ENCODE data around the gene VSIG10L. TPM values are rescaled to one million over a fixed set of nuclear protein-coding genes. Genes with fewer than 3 reads are reported as not detected.

Gene VSIG10L
- total and polyA plus RNA-seq, 12 donors, result 0.33 to 1.6 (median 0.51) TPM

DNA sequence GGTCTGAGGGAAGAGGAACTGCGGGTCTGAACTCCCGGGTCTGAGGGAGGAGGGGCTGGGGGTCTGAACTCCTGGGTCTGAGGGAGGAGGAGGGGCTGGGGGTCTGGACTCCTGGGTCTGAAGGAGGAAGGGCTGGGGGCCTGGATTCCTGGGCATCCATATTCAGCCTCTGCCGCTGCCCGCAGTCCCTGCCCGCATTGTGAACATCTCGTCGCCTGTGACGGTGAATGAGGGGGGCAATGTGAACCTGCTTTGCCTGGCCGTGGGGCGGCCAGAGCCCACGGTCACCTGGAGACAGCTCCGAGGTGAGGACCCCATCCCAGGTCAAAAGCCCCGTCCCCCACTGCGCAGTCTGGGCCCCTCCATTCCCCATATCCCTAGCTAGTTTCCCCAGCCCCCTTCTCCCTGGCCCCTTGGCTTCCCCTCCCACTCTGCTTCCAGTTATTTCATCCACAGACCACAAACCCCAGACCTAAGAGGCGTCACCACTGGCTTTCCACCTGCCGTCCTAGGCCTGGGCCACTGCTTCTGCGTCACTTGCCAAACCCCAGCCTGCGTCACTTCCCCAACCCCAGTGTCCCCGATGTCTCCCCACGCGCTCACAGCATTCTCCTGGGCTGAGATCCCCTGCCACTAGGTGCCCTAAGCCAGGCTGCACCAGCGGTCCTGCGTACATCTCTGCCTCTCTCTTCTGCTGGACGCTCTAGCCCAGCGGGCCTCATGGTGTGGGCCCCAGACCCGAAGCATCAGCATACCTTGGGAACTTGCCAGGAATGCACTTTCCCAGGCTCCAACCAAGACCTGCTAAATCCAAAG, 16.6 kb downstream of the VSIG10L start:
- Histone ChIP-seq H3K27ac (no peak overlapping the region), H3K36me3 (no peaks in the 10 kb centered on the region), H3K4me1 (peaks cover 3 to 14% (median 11%) of the 10 kb centered on the region in 9 donors), H3K27me3 (peaks cover 7 to 75% (median 63%) of the 10 kb centered on the region in 7 donors), H3K4me3 (no peak overlapping the region), H3K9me3 (no peaks in the 10 kb centered on the region)
- intact Hi-C loops (cut with DNase I), result no loop called here
- 75 to 79% methylated on average over 26 of the region's 26 CpGs for WGBS, 2 donors
- ATAC-seq, result no peak
- DNase-seq, result no peak
- TF ChIP-seq, protein P1, sequence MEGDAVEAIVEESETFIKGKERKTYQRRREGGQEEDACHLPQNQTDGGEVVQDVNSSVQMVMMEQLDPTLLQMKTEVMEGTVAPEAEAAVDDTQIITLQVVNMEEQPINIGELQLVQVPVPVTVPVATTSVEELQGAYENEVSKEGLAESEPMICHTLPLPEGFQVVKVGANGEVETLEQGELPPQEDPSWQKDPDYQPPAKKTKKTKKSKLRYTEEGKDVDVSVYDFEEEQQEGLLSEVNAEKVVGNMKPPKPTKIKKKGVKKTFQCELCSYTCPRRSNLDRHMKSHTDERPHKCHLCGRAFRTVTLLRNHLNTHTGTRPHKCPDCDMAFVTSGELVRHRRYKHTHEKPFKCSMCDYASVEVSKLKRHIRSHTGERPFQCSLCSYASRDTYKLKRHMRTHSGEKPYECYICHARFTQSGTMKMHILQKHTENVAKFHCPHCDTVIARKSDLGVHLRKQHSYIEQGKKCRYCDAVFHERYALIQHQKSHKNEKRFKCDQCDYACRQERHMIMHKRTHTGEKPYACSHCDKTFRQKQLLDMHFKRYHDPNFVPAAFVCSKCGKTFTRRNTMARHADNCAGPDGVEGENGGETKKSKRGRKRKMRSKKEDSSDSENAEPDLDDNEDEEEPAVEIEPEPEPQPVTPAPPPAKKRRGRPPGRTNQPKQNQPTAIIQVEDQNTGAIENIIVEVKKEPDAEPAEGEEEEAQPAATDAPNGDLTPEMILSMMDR (IDR thresholded peaks at IDR 0.05), result no peak

DNA sequence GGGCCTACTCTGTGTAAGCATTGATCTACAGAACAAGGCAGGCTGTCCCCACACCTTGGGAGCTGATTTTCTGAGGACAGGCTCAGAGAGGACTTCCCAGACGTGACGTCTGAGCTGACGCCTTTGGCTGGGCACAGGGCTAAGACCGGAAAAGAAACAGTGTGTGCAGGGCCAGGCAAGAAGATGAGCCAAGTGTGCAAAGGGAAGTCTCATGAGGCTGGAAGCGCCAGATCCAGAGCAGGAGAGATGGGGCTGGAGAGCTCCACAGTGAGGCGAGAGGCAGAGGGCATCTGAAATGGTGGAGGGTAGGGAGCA, 17.8 kb downstream of the VSIG10L start:
- intact Hi-C loops (cut with DNase I), result no loop called here
- Histone ChIP-seq H3K27ac (no peak overlapping the region), H3K27me3 (peaks cover 7 to 70% (median 51%) of the 10 kb centered on the region in 7 donors), H3K4me3 (no peak overlapping the region), H3K4me1 (peaks cover 3 to 14% (median 11%) of the 10 kb centered on the region in 9 donors), H3K36me3 (no peaks in the 10 kb centered on the region), H3K9me3 (no peaks in the 10 kb centered on the region)
- DNase-seq, result no peak
- WGBS, 2 donors, result 67% methylated on average over 6 of the region's 6 CpGs
- peak in 1 of 8 donors; percentile 19 for ATAC-seq
- TF ChIP-seq, protein P1 (IDR thresholded peaks at IDR 0.05), result no peak

DNA sequence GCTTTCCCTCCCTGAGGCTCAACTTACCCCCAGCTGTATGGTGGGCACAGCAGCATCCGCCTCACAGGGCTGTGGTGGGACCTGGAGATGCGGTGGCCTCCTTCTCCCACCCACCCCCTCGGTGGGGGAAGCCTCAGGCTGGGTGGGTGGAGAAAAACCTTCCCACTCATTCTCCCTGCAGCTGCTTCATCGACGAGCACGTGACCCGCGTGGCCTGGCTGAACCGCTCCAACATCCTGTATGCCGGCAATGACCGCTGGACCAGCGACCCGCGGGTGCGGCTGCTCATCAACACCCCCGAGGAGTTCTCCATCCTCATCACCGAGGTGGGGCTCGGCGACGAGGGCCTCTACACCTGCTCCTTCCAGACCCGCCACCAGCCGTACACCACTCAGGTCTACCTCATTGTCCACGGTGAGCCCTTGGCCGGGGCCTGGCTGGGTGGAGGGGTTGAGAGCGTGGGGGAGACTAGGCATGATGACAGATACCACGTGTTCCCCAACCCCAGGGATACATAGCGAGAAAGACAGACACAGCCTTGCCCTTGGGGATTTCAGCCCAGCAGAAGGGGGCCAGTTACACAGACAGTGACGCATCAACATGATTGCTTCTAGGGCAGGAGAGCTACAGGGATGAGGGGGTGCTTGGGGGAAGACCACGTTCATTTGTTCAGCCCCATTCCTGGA, 18.3 kb downstream of the VSIG10L start:
- peaks cover 3 to 14% (median 11%) of the 10 kb centered on the region in 9 donors for H3K4me1 ChIP-seq
- DNase-seq (no peak), ATAC-seq (no peak)
- TF ChIP-seq, protein P1 (IDR thresholded peaks at IDR 0.05), result no peak
- WGBS, 2 donors, result 73 to 74% methylated on average over 29 of the region's 29 CpGs
- no peak overlapping the region for H3K27ac ChIP-seq
- H3K27me3 ChIP-seq, result peaks cover 7 to 65% (median 46%) of the 10 kb centered on the region in 7 donors
- no peaks in the 10 kb centered on the region for H3K36me3 ChIP-seq
- no peaks in the 10 kb centered on the region for H3K9me3 ChIP-seq
- intact Hi-C loops (cut with DNase I), result no loop called here
- no peak overlapping the region for H3K4me3 ChIP-seq

DNA sequence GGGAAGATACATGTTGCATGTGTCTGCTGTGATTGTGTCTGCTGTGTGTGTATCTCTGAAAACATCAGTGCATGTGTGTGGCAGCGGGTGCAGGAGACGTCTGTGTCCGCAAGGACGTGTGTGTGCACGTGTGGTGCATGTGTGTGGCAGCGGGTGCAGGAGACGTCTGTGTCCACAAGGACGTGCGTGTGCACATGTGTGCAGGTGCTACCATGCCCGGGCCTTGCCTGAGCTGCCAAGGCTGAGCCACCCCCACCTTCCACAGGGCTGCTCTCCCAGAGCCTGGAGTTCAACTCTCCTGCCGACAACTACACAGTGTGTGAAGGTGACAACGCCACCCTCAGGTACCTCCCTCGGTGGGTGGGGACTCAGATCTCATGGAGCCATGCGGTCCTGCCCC, 20.1 kb downstream of the VSIG10L start:
- Histone ChIP-seq H3K4me1 (peaks cover 0 to 2% (median 0%) of the 10 kb centered on the region in 9 donors), H3K27me3 (peaks cover 0 to 57% (median 38%) of the 10 kb centered on the region in 7 donors), H3K27ac (no peak overlapping the region), H3K36me3 (no peaks in the 10 kb centered on the region), H3K4me3 (no peak overlapping the region), H3K9me3 (no peaks in the 10 kb centered on the region)
- DNase-seq (no peak), ATAC-seq (no peak)
- TF ChIP-seq, protein P1 (IDR thresholded peaks at IDR 0.05), result no peak
- intact Hi-C loops (cut with DNase I), result no loop called here
- 73 to 75% methylated on average over 14 of the region's 14 CpGs for WGBS, 2 donors

All from heart right ventricle (tissue), 16 donors.